SK-N-SH treated with all-trans-retinoic acid at 6 μM for 48 hours (cell line): ENCODE data around the gene ALG14.
"Not testable (repeated sequence)": the region's sequence is repeated elsewhere in the genome, so short reads cannot be mapped to it uniquely, and the experiment has no call there.

ENCODE experiments used
- ATAC-seq: fragments of 200-7000 bp; cut with Tn5 transposase; 3 replicates; pipeline ENCODE4 v1.9.1; 2020; ENCODE audit warnings: mild to moderate bottlenecking, moderate library complexity
- ARNTL ChIP-seq: fragments of 450-650 bp; formaldehyde crosslinking; IDR thresholded peaks from 2 replicates; pipeline ENCODE4 v1.5.0; 2020; ENCODE audit warnings: low read depth, mild to moderate bottlenecking, moderate library complexity, borderline replicate concordance
- BACH2 ChIP-seq: fragments of 250-450 bp; sonication (Bioruptor Pico); IDR thresholded peaks from 2 replicates; pipeline ENCODE4 v1.9.0; 2021; ENCODE audit warnings: mild to moderate bottlenecking, borderline replicate concordance
- CREB5 ChIP-seq: fragments of 250-450 bp; sonication (Bioruptor Pico); IDR thresholded peaks from 2 replicates; pipeline ENCODE4 v1.5.1; 2020; ENCODE audit warnings: low read depth, mild to moderate bottlenecking, moderate library complexity
- CSDC2 ChIP-seq: fragments of 250-450 bp; sonication (Bioruptor Pico); IDR thresholded peaks from 2 replicates; pipeline ENCODE4 v1.5.0; 2020; ENCODE audit warnings: mild to moderate bottlenecking, moderate library complexity
- ESRRG ChIP-seq: fragments of 250-450 bp; sonication (Bioruptor Pico); IDR thresholded peaks from 2 replicates; pipeline ENCODE4 v1.6.1; 2021; ENCODE audit warnings: mild to moderate bottlenecking
- GLIS3 ChIP-seq: fragments of 250-450 bp; sonication (Bioruptor Pico); IDR thresholded peaks from 2 replicates; pipeline ENCODE4 v1.5.0; 2020; ENCODE audit warnings: mild to moderate bottlenecking, moderate library complexity
- ISL1 ChIP-seq: fragments of 250-450 bp; sonication (Bioruptor Pico); IDR thresholded peaks from 2 replicates; pipeline ENCODE4 v2.1.2; 2022; ENCODE audit warnings: mild to moderate bottlenecking, moderate library complexity
- OSR1 ChIP-seq: fragments of 250-450 bp; sonication (Bioruptor Pico); IDR thresholded peaks from 2 replicates; pipeline ENCODE4 v1.8.0; 2022; ENCODE audit warnings: moderate library complexity, mild to moderate bottlenecking, inconsistent platforms
- PATZ1 ChIP-seq: fragments of 250-450 bp; sonication (Bioruptor Pico); IDR thresholded peaks from 2 replicates; pipeline ENCODE4 v1.8.0; 2020; ENCODE audit warnings: mild to moderate bottlenecking, moderate library complexity, borderline replicate concordance
- POU6F1 ChIP-seq: fragments of 250-450 bp; sonication (Bioruptor Pico); IDR thresholded peaks from 2 replicates; pipeline ENCODE4 v1.8.0; 2021; ENCODE audit warnings: low read depth, mild to moderate bottlenecking, moderate library complexity, borderline replicate concordance
- PPARA ChIP-seq: fragments of 250-450 bp; sonication (Bioruptor Pico); IDR thresholded peaks from 2 replicates; pipeline ENCODE4 v1.5.0; 2020; ENCODE audit warnings: mild to moderate bottlenecking, borderline replicate concordance
- RARB ChIP-seq: fragments of 250-450 bp; sonication (Bioruptor Pico); IDR thresholded peaks from 2 replicates; pipeline ENCODE4 v1.8.0; 2021; ENCODE audit warnings: mild to moderate bottlenecking, moderate library complexity
- TCF4 ChIP-seq: fragments of 250-450 bp; sonication (Bioruptor Pico); IDR thresholded peaks from 2 replicates; pipeline ENCODE4 v1.8.0; 2021; ENCODE audit warnings: mild to moderate bottlenecking, moderate library complexity, borderline replicate concordance
- TSHZ2 ChIP-seq: fragments of 250-450 bp; sonication (Bioruptor Pico); IDR thresholded peaks from 2 replicates; pipeline ENCODE4 v1.5.0; 2020; ENCODE audit warnings: mild to moderate bottlenecking, moderate library complexity
- ZC3H10 ChIP-seq: fragments of 250-450 bp; sonication (Bioruptor Pico); IDR thresholded peaks from 2 replicates; pipeline ENCODE4 v1.5.1; 2021; ENCODE audit warnings: mild to moderate bottlenecking, moderate library complexity
- ZFP3 ChIP-seq: fragments of 250-450 bp; sonication (Bioruptor Pico); IDR thresholded peaks from 2 replicates; pipeline ENCODE4 v1.5.0; 2020; ENCODE audit warnings: mild to moderate bottlenecking, moderate library complexity
- ZFP30 ChIP-seq: fragments of 450-650 bp; formaldehyde crosslinking; IDR thresholded peaks from 2 replicates; pipeline ENCODE4 v1.5.0; 2022; ENCODE audit warnings: mild to moderate bottlenecking, moderate library complexity
- ZNF565 ChIP-seq: fragments of 450-650 bp; formaldehyde crosslinking; conservative IDR thresholded peaks from 2 replicates; pipeline ENCODE4 v1.5.0; 2020; ENCODE audit warnings: low read depth, mild to moderate bottlenecking, moderate library complexity
- ZNF70 ChIP-seq: fragments of 450-650 bp; formaldehyde crosslinking; IDR thresholded peaks from 2 replicates; pipeline ENCODE4 v1.5.0; 2020; ENCODE audit warnings: mild to moderate bottlenecking, moderate library complexity
- ZNF8 ChIP-seq: fragments of 450-650 bp; formaldehyde crosslinking; IDR thresholded peaks from 2 replicates; pipeline ENCODE4 v1.5.0; 2020; ENCODE audit warnings: mild to moderate bottlenecking, moderate library complexity

Gene ALG14

DNA sequence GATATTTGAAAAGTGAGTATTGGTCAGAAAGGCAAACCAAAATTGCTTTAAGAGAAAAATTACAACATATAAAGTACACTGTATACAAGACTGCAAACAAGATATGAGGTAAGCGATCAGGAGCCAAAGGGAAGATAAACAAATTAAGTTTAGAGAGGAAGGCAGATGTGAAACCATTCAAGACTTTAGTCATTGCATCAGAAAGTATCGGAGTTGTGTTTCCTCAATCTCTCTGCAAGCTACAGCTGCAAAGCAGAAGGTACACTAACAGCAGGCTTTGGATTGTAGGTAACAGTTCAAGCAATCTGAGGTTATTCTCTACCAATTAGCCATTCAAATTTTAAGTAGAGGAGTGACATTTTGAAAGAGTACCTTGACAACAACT is 23.1 kb upstream of the ALG14 start:
- TF ChIP-seq PATZ1 (CRISPR knock-in tag) (no peak), CSDC2 (CRISPR knock-in tag) (no peak), ZNF8 (CRISPR knock-in tag) (no peak), TCF4 (no peak), ZNF70 (CRISPR knock-in tag) (no peak), ZC3H10 (CRISPR knock-in tag) (no peak), BACH2 (CRISPR knock-in tag) (no peak), RARB (CRISPR knock-in tag) (no peak), ZNF565 (CRISPR knock-in tag) (no peak), CREB5 (CRISPR knock-in tag) (no peak), ZFP3 (CRISPR knock-in tag) (no peak), PPARA (CRISPR knock-in tag) (no peak), ZFP30 (CRISPR knock-in tag) (no peak), ISL1 (no peak), ESRRG (no peak)
- no peak for ATAC-seq

- TF ChIP-seq GLIS3 (CRISPR knock-in tag) = no peak
- TF ChIP-seq ISL1 = no peak
- TF ChIP-seq ZNF565 (CRISPR knock-in tag) = no peak
- no peak for TF ChIP-seq ARNTL
- no peak for ATAC-seq
These were observed 22.2 kb upstream of the ALG14 start for GRCh38 chr1:95094923-95095322.

DNA sequence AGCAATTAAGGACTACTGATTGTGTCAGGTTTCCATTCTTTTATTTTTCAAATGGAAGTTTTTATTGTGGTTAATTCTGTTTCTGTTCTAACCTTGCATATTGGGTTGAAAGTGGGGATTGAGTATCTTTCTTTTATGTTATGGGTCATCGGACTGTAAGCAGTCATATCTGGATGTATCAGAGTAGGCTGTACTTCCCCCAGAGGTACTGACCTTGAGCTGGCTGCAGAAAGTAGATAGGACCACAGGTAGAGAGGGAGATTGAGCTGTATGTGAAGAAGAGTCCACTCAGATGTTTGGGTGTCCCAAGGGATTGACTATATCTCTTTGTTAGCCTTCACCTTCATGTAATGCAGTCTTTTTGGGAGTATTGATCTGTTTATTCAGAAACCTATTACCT is 20.5 kb upstream of the ALG14 start:
- no peak for ATAC-seq
- TF ChIP-seq TCF4 (no peak), PATZ1 (CRISPR knock-in tag) (no peak), ZFP3 (CRISPR knock-in tag) (no peak), ZNF8 (CRISPR knock-in tag) (no peak), CSDC2 (CRISPR knock-in tag) (no peak), POU6F1 (CRISPR knock-in tag) (no peak), TSHZ2 (CRISPR knock-in tag) (no peak), ARNTL (no peak), OSR1 (no peak), ZFP30 (CRISPR knock-in tag) (no peak), BACH2 (CRISPR knock-in tag) (no peak), ZNF70 (CRISPR knock-in tag) (no peak), PPARA (CRISPR knock-in tag) (no peak)
- TF ChIP-seq, all 23 proteins: peak for 0

GRCh38 chr1:95092891-95093290 is 20.1 kb upstream of the ALG14 start:
- ATAC-seq = not testable (repeated sequence)

DNA sequence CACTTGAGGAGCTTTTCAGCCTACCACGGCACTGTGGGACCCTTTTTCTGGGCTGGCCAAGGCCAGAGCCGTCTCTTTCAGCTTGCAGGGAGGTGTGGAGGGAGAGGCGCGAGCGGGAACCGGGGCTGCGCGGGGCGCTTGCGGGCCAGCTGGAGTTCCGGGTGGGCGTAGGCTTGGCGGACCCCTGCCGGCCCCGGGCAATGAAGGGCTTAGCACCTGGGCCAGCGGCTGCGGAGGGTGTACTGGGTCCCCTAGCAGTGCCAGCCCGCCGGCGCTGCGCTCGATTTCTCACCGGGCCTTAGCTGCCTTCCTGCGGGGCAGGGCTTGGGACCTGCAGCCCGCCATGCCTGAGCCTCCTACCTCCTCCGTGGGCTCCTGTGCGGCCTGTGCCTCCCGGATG is 18.5 kb upstream of the ALG14 start:
- ATAC-seq = not testable (repeated sequence)
